Stimulated activated CD8-positive, alpha-beta memory T cell treated with anti-CD3 and anti-CD28 coated beads, Interleukin-4, amount 100 ng/mL, for 4 hours (primary cell): Measurements from ENCODE around the gene PIK3C2A.

Source experiments
- DNase-seq, 2 donors: peaks; one replicate each; pipeline ENCODE4 v3.0.0-alpha.2; 2020; ENCODE audit warnings: low read depth in 2 of 2, low spot score in 1 of 2

PIK3C2A gene

DNA sequence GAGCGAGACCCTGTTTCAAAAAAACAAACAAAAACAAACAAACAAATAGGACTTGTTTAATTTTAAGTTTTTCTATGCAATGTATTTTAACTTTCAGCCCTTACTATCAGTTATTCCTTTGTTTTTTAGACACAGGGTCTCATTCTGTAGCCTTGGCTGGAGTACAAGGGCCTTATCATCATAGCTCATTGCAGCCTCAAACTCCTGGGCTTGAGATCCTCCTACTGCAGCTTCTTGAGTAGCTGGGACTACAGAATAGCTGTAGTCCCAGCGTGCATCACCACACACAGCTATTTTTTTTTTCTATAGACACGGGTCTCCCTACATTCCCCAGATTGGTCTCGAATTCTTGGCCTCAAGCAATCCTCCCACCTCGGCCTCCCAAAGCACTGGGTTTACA, 44.5 kb downstream of the PIK3C2A start:
- DNase-seq, result no peak

DNA sequence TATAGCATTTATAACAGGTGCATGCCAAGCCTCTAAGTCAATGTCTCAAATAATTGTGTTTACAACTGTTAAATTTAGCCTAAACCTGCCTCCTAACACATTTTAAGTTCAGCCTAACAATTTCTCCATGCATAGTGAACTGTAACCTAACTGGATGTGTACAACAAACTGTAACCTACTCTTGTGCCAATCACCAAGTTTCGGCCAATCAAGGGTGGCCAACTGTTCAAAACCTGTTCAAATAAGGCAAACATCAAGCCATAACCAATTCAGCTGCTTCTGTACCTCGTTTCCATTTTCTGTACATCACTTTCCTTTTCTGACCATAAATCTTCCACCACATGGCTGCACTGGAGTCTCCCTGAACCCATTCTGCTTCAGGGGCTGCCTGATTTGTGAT, 45.4 kb downstream of the PIK3C2A start:
- DNase-seq, result no peak

DNA sequence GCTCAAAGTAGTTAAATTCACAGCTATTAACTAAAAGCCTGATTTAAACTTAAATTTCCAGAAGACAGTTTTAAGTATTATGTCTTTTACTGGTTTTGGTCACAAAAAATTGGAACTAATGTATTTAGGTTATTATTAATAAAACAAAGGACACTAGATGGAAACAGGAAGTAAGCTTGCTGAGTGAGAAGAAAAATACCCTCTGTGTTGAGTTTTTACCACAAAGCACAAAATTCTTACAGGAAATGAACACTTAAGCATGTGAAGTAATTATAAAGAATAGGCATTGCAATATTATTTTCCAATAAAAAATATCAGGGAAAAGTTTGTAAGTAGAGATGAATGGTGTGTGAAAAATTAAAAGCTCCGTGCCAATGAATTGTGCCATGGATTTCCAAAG, 46.3 kb downstream of the PIK3C2A start:
- no peak for DNase-seq

DNA sequence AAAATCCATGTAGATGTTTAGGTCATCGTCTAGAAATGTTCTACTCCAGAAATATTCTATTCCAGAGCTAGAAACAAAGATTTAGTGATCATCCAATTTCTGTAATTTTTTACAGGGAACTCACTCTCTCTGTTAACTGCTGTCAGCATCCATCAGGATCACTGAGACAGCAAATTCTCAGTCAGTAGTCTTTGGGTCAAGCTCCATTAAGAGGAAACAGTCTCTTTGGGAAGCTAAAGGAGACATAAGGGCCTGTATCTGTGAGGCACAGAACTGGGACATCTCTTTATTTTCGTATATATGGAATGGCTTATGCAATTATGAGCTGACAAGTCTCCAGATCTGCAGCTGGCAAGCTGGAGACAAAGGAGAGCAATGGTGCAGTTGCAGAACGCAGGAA, 48.3 kb downstream of the PIK3C2A start:
- DNase-seq, result no peak
